Measurements from ENCODE around the gene CENPM.

The CENPM gene

GRCh38 chr22:41916745-41917358, 30.1 kb downstream of the CENPM start:
- no peak for TF ChIP-seq CTCF (IDR thresholded peaks at IDR 0.05)
- no peaks in the 10 kb centered on the region for H3K9me3 ChIP-seq
- peaks cover 19 to 27% of the 10 kb centered on the region in 2 experiments for H3K4me1 ChIP-seq (ENCODE audit: control insufficient read depth in 1 of 2, insufficient read depth in 1 of 2, low read depth in 1 of 2, low read length in 1 of 2)
- no peaks in the 10 kb centered on the region for H3K36me3 ChIP-seq
- no peak overlapping the region for H3K27ac ChIP-seq
- H3K4me3 ChIP-seq (ENCODE audit: low read depth in 1 of 2, low read length in 1 of 2): no peak overlapping the region
- peaks cover 100% of the 10 kb centered on the region for H3K27me3 ChIP-seq

GRCh38 chr22:41915786-41916493, 31.0 kb downstream of the CENPM start:
- no peak for TF ChIP-seq CTCF (IDR thresholded peaks at IDR 0.05)
- Histone ChIP-seq H3K36me3 (no peaks in the 10 kb centered on the region), H3K9me3 (no peaks in the 10 kb centered on the region), H3K27me3 (peaks cover 100% of the 10 kb centered on the region), H3K4me1 (ENCODE audit: control insufficient read depth in 1 of 2, insufficient read depth in 1 of 2, low read depth in 1 of 2, low read length in 1 of 2) (peaks cover 20 to 31% of the 10 kb centered on the region in 2 experiments), H3K4me3 (ENCODE audit: low read depth in 1 of 2, low read length in 1 of 2) (no peak overlapping the region), H3K27ac (no peak overlapping the region)

GRCh38 chr22:41915035-41915785, 31.7 kb downstream of the CENPM start, which contains the start of gene SHISA8:
Gene SHISA8, minus strand, starts transcription at chr22:41915074. Its CDS starts 407 bp downstream, at chr22:41914667.
- TF ChIP-seq CTCF (IDR thresholded peaks at IDR 0.05): no peak
- H3K4me3 ChIP-seq (ENCODE audit: low read depth in 1 of 2, low read length in 1 of 2): no peak within 1 kb of the TSS
- peaks cover 24 to 35% of the 10 kb centered on the region in 2 experiments for H3K4me1 ChIP-seq (ENCODE audit: control insufficient read depth in 1 of 2, insufficient read depth in 1 of 2, low read depth in 1 of 2, low read length in 1 of 2)
- H3K36me3 ChIP-seq: no peaks in the 10 kb centered on the region
- H3K9me3 ChIP-seq: no peaks in the 10 kb centered on the region
- H3K27me3 ChIP-seq: peaks cover 100% of the 10 kb centered on the region
- no peak within 1 kb of the TSS for H3K27ac ChIP-seq

- Histone ChIP-seq H3K4me3 (ENCODE audit: low read depth in 1 of 2, low read length in 1 of 2) (no peak overlapping the region), H3K27ac (no peak overlapping the region), H3K9me3 (no peaks in the 10 kb centered on the region), H3K4me1 (ENCODE audit: control insufficient read depth in 1 of 2, insufficient read depth in 1 of 2, low read depth in 1 of 2, low read length in 1 of 2) (peaks cover 21 to 35% of the 10 kb centered on the region in 2 experiments), H3K27me3 (peaks cover 100% of the 10 kb centered on the region), H3K36me3 (no peaks in the 10 kb centered on the region)
- no peak for TF ChIP-seq CTCF (IDR thresholded peaks at IDR 0.05)
Measured at GRCh38 chr22:41914611-41915034, 32.3 kb downstream of the CENPM start.

- no peaks in the 10 kb centered on the region for H3K9me3 ChIP-seq
- no peak overlapping the region for H3K27ac ChIP-seq
- no peak overlapping the region for H3K4me3 ChIP-seq (ENCODE audit: low read depth in 1 of 2, low read length in 1 of 2)
- peaks cover 100% of the 10 kb centered on the region for H3K27me3 ChIP-seq
- peaks cover 21 to 35% of the 10 kb centered on the region in 2 experiments for H3K4me1 ChIP-seq (ENCODE audit: control insufficient read depth in 1 of 2, insufficient read depth in 1 of 2, low read depth in 1 of 2, low read length in 1 of 2)
- TF ChIP-seq CTCF (IDR thresholded peaks at IDR 0.05): no peak
- no peaks in the 10 kb centered on the region for H3K36me3 ChIP-seq
Measured at GRCh38 chr22:41913842-41914534, 33.0 kb downstream of the CENPM start.

Measured in neutrophil (primary cell).